ENCODE results near the gene GPR176.

Gene GPR176

GRCh38 chr15:39873978-39874377 is 46.1 kb downstream of the GPR176 start:
- no peak for DNase-seq (ENCODE audit: insufficient read length, low spot score)
- TF ChIP-seq POLR2A (IDR thresholded peaks at IDR 0.05; ENCODE audit: low read depth, low read length): no peak
- FAIRE-seq: no peak

GRCh38 chr15:39870537-39870936 is 49.5 kb downstream of the GPR176 start:
- no peak for DNase-seq (ENCODE audit: insufficient read length, low spot score)
- no peak for FAIRE-seq
- TF ChIP-seq POLR2A (IDR thresholded peaks at IDR 0.05; ENCODE audit: low read depth, low read length): no peak

- no peak for TF ChIP-seq POLR2A (IDR thresholded peaks at IDR 0.05; ENCODE audit: low read depth, low read length)
- FAIRE-seq (no peak), DNase-seq (ENCODE audit: insufficient read length, low spot score) (no peak)
Observed at GRCh38 chr15:39869858-39870515, 50.1 kb downstream of the GPR176 start.

GRCh38 chr15:39869254-39869653 is 50.8 kb downstream of the GPR176 start:
- FAIRE-seq (no peak), DNase-seq (ENCODE audit: insufficient read length, low spot score) (no peak)
- no peak for TF ChIP-seq POLR2A (IDR thresholded peaks at IDR 0.05; ENCODE audit: low read depth, low read length)

- no peak for DNase-seq (ENCODE audit: insufficient read length, low spot score)
- FAIRE-seq: no peak
- no peak for TF ChIP-seq POLR2A (IDR thresholded peaks at IDR 0.05; ENCODE audit: low read depth, low read length)
Observed at GRCh38 chr15:39868396-39868795, 51.7 kb downstream of the GPR176 start.

- no peak for DNase-seq (ENCODE audit: insufficient read length, low spot score)
- FAIRE-seq: no peak
- TF ChIP-seq POLR2A (IDR thresholded peaks at IDR 0.05; ENCODE audit: low read depth, low read length): no peak
Observed at GRCh38 chr15:39864116-39864515, 56.0 kb downstream of the GPR176 start.

GRCh38 chr15:39860871-39861270 is 59.2 kb downstream of the GPR176 start:
- no peak for DNase-seq (ENCODE audit: insufficient read length, low spot score)
- FAIRE-seq: no peak
- no peak for TF ChIP-seq POLR2A (IDR thresholded peaks at IDR 0.05; ENCODE audit: low read depth, low read length)

- DNase-seq (ENCODE audit: insufficient read length, low spot score): no peak
- TF ChIP-seq POLR2A (IDR thresholded peaks at IDR 0.05; ENCODE audit: low read depth, low read length): no peak
- FAIRE-seq: peak; percentile 30
Observed at GRCh38 chr15:39860200-39860599, 59.9 kb downstream of the GPR176 start.

GRCh38 chr15:39859636-39860035 is 60.4 kb downstream of the GPR176 start:
- FAIRE-seq (no peak), DNase-seq (ENCODE audit: insufficient read length, low spot score) (no peak)
- no peak for TF ChIP-seq POLR2A (IDR thresholded peaks at IDR 0.05; ENCODE audit: low read depth, low read length)

GRCh38 chr15:39857132-39857531 is 62.9 kb downstream of the GPR176 start:
- DNase-seq (ENCODE audit: insufficient read length, low spot score): no peak
- no peak for TF ChIP-seq POLR2A (IDR thresholded peaks at IDR 0.05; ENCODE audit: low read depth, low read length)
- no peak for FAIRE-seq

GRCh38 chr15:39856357-39856756 is 63.7 kb downstream of the GPR176 start:
- FAIRE-seq: no peak
- TF ChIP-seq POLR2A (IDR thresholded peaks at IDR 0.05; ENCODE audit: low read depth, low read length): no peak
- no peak for DNase-seq (ENCODE audit: insufficient read length, low spot score)

- no peak for FAIRE-seq
- TF ChIP-seq POLR2A (IDR thresholded peaks at IDR 0.05; ENCODE audit: low read depth, low read length): no peak
- DNase-seq (ENCODE audit: insufficient read length, low spot score): no peak
Observed at GRCh38 chr15:39855400-39855799, 64.7 kb downstream of the GPR176 start.

GRCh38 chr15:39854161-39854560 is 65.9 kb downstream of the GPR176 start:
- DNase-seq (ENCODE audit: insufficient read length, low spot score): no peak
- peak; percentile 43 for FAIRE-seq
- no peak for TF ChIP-seq POLR2A (IDR thresholded peaks at IDR 0.05; ENCODE audit: low read depth, low read length)

GRCh38 chr15:39852250-39852649 is 67.8 kb downstream of the GPR176 start:
- FAIRE-seq (peak; percentile 65), DNase-seq (ENCODE audit: insufficient read length, low spot score) (no peak)
- TF ChIP-seq POLR2A (IDR thresholded peaks at IDR 0.05; ENCODE audit: low read depth, low read length): no peak

- FAIRE-seq: peak; percentile 45
- no peak for TF ChIP-seq POLR2A (IDR thresholded peaks at IDR 0.05; ENCODE audit: low read depth, low read length)
- DNase-seq (ENCODE audit: insufficient read length, low spot score): no peak
Observed at GRCh38 chr15:39851500-39852092, 68.5 kb downstream of the GPR176 start.
